Loucy (cell line): ENCODE data around the gene LIMK2.

Experiments
- H2AFZ ChIP-seq: fragments of 200-600 bp; sonication (generic); 2 replicates; pipeline ENCODE4 v1.6.0; 2016; ENCODE audit warnings: antibody characterized with exemption, mild to moderate bottlenecking, low read length, moderate library complexity
- H3F3A ChIP-seq: fragments of 200-600 bp; 2 replicates; pipeline ENCODE4 v1.6.0; 2016; ENCODE audit warnings: antibody characterized with exemption, low read depth, mild to moderate bottlenecking
- H3K27me3 ChIP-seq: fragments of 200-600 bp; sonication (generic); 2 replicates; pipeline ENCODE4 v1.6.1; 2014; ENCODE audit warnings: low read length, mild to moderate bottlenecking; ENCODE audit not compliant: insufficient read depth, poor library complexity, severe bottlenecking
- H3K36me3 ChIP-seq: fragments of 200-600 bp; sonication (generic); 2 replicates; pipeline ENCODE4 v1.6.1; 2016; ENCODE audit warnings: low read length; ENCODE audit not compliant: insufficient read depth
- H3K4me1 ChIP-seq: fragments of 200-600 bp; sonication (generic); 2 replicates; pipeline ENCODE4 v1.5.1; 2014; ENCODE audit warnings: low read length, mild to moderate bottlenecking; ENCODE audit not compliant: insufficient read depth, poor library complexity, severe bottlenecking
- H3K4me2 ChIP-seq: fragments of 200-600 bp; sonication (generic); 2 replicates; pipeline ENCODE4 v1.6.0; 2014; ENCODE audit warnings: antibody characterized with exemption, low read length, low read depth, mild to moderate bottlenecking; ENCODE audit not compliant: poor library complexity, severe bottlenecking
- H3K4me3 ChIP-seq: fragments of 200-600 bp; sonication (generic); 2 replicates; pipeline ENCODE4 v1.5.1; 2014; ENCODE audit warnings: low read length, mild to moderate bottlenecking, mixed read lengths; ENCODE audit not compliant: poor library complexity, severe bottlenecking
- H3K79me2 ChIP-seq: fragments of 200-600 bp; sonication (generic); 2 replicates; pipeline ENCODE4 v1.6.1; 2014; ENCODE audit warnings: low read length; ENCODE audit not compliant: insufficient read depth
- H3K9ac ChIP-seq: fragments of 200-600 bp; sonication (generic); 2 replicates; pipeline ENCODE4 v1.6.0; 2014; ENCODE audit warnings: mild to moderate bottlenecking, low read depth, low read length, moderate library complexity; ENCODE audit not compliant: poor library complexity, severe bottlenecking
- H3K9me2 ChIP-seq: fragments of 200-600 bp; sonication (generic); replicated peaks from 2 replicates; pipeline ENCODE4 v1.6.1; 2016; ENCODE audit warnings: low read depth, low read length, mixed read lengths
- H3K9me3 ChIP-seq: fragments of 200-600 bp; sonication (generic); 2 replicates; pipeline ENCODE4 v1.6.1; 2014; ENCODE audit warnings: mild to moderate bottlenecking, antibody characterized with exemption, low read length, low read depth; ENCODE audit not compliant: insufficient read depth
- H4K20me1 ChIP-seq: fragments of 200-600 bp; sonication (generic); 2 replicates; pipeline ENCODE4 v1.6.0; 2014; ENCODE audit warnings: antibody characterized with exemption, low read length, mild to moderate bottlenecking; ENCODE audit not compliant: insufficient read depth, poor library complexity, severe bottlenecking
- EZH2phosphoT487 ChIP-seq: fragments of 200-600 bp; IDR thresholded peaks from 2 replicates; pipeline ENCODE4 v1.6.1; 2018; ENCODE audit warnings: antibody characterized with exemption, mild to moderate bottlenecking, moderate library complexity, borderline replicate concordance
- TF ChIP-seq, protein P1 (sequence below): fragments of 200-600 bp; sonication (generic); conservative IDR thresholded peaks from 2 replicates; pipeline ENCODE4 v1.5.1; 2014; ENCODE audit warnings: mild to moderate bottlenecking, antibody characterized with exemption, low read length

Gene LIMK2

DNA sequence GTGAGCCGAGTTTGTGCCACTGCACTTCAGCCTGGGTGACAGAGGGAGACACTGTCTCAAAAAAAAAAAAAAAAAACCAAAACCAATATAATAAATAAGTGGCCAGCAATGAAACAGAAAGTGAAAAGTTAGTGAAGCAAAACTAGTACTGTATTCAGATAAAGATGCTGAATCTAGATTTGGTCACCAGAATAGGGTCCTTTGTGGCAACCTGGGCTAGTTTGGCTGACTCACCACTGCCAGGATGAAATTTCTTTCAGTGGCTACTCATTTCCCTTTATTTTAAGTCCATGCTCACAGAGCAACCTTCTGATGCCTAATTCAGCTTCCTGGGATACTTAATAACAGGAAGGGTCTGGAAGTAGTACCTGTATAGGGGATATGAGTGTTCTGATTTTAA, 26.0 kb downstream of the LIMK2 start:
- Histone ChIP-seq H3K27me3 (no peaks in the 10 kb centered on the region), H4K20me1 (no peaks in the 10 kb centered on the region), H3K4me2 (no peak overlapping the region), H2AFZ (no peak overlapping the region), H3K79me2 (peaks cover 62% of the 10 kb centered on the region; the same call in 1 of the 2 replicates), H3K4me3 (no peak overlapping the region), H3K9me3 (no peaks in the 10 kb centered on the region), H3K4me1 (peaks cover 4% of the 10 kb centered on the region), H3K9ac (no peak overlapping the region), H3F3A (no peaks in the 10 kb centered on the region), H3K9me2 (no peaks in the 10 kb centered on the region), H3K36me3 (peaks cover 25% of the 10 kb centered on the region; the same call in 1 of the 2 replicates)
- TF ChIP-seq, protein P1, sequence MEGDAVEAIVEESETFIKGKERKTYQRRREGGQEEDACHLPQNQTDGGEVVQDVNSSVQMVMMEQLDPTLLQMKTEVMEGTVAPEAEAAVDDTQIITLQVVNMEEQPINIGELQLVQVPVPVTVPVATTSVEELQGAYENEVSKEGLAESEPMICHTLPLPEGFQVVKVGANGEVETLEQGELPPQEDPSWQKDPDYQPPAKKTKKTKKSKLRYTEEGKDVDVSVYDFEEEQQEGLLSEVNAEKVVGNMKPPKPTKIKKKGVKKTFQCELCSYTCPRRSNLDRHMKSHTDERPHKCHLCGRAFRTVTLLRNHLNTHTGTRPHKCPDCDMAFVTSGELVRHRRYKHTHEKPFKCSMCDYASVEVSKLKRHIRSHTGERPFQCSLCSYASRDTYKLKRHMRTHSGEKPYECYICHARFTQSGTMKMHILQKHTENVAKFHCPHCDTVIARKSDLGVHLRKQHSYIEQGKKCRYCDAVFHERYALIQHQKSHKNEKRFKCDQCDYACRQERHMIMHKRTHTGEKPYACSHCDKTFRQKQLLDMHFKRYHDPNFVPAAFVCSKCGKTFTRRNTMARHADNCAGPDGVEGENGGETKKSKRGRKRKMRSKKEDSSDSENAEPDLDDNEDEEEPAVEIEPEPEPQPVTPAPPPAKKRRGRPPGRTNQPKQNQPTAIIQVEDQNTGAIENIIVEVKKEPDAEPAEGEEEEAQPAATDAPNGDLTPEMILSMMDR = no peak
- no peak for TF ChIP-seq EZH2phosphoT487

DNA sequence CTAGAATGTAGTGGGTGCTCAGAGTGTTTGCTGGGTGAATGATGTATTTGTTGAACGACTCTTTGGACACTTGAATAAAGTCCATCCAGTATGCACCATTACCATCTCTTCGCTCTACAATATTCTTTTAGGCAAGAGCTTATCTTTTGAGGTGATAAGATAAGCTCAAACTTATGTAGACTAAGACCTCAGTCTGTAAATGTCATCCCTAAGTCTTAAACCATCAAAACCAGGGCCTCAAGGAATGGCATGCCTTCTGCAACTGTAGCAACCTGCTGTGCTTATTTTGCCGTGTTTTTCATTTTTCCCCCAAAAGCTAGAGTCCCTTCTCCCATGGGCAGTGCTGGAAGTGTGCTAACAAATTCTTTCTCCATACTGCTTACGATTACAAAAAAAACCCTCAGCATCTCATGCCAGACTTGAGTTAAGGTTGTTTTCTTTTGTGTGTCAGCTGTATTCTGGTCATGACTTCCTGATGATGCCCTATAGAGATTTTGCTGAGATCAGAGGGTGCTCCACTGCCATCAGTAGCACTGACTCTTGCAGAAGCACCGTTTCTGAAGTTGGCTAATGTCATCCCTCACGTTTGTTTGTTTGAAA, 27.8 kb downstream of the LIMK2 start:
- H3K9me2 ChIP-seq = no peaks in the 10 kb centered on the region
- H3K4me1 ChIP-seq = peaks cover 5% of the 10 kb centered on the region
- H3K9ac ChIP-seq = no peak overlapping the region
- H3K36me3 ChIP-seq = peaks cover 28% of the 10 kb centered on the region; the same call in 1 of the 2 replicates
- peaks cover 58% of the 10 kb centered on the region; the same call in 1 of the 2 replicates for H3K79me2 ChIP-seq
- H2AFZ ChIP-seq = no peak overlapping the region
- H4K20me1 ChIP-seq = no peaks in the 10 kb centered on the region
- H3K4me2 ChIP-seq = no peak overlapping the region
- H3F3A ChIP-seq = no peaks in the 10 kb centered on the region
- TF ChIP-seq, protein P1 = no peak
- TF ChIP-seq EZH2phosphoT487 = no peak
- H3K27me3 ChIP-seq = no peaks in the 10 kb centered on the region
- no peaks in the 10 kb centered on the region for H3K9me3 ChIP-seq
- no peak overlapping the region for H3K4me3 ChIP-seq

DNA sequence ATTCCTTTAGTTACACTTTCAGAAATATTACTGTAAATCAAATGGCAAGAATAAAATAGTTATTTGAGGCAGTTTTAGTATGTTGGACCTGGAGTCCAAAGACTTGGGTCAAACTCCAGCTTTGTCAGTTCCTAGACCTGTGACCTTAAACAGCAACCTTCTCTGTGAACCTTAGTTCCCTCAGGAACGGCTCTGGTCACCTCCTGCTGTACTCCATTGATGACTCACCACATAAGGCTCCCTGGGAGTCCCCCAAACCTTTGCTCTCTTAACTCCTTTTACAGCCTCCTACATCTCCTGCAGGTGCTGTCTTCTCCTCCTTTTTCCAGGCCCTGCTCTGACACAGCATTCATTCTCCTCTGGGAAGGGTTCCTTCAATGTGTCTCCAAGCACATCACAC, 29.1 kb downstream of the LIMK2 start:
- Histone ChIP-seq H3K4me3 (no peak overlapping the region), H3K4me1 (peaks cover 5% of the 10 kb centered on the region), H3F3A (no peaks in the 10 kb centered on the region), H3K36me3 (peaks cover 25% of the 10 kb centered on the region; the same call in 1 of the 2 replicates), H3K9me3 (no peaks in the 10 kb centered on the region), H3K4me2 (no peak overlapping the region), H3K9ac (no peak overlapping the region), H2AFZ (no peak overlapping the region), H4K20me1 (no peaks in the 10 kb centered on the region), H3K79me2 (peaks cover 47% of the 10 kb centered on the region; the same call in 1 of the 2 replicates), H3K9me2 (no peaks in the 10 kb centered on the region), H3K27me3 (no peaks in the 10 kb centered on the region)
- no peak for TF ChIP-seq EZH2phosphoT487
- TF ChIP-seq, protein P1 = no peak
